Activated effector memory CD4-positive, alpha-beta T cell treated with anti-CD3 and anti-CD28 coated beads, Interleukin-2, amount 50 U/mL, for 16 hours (primary cell): ENCODE measurements around the gene SORCS1.

Experiments used
- DNase-seq: peaks from one replicate; pipeline ENCODE4 v3.0.0-alpha.2; 2020

Gene SORCS1

DNA sequence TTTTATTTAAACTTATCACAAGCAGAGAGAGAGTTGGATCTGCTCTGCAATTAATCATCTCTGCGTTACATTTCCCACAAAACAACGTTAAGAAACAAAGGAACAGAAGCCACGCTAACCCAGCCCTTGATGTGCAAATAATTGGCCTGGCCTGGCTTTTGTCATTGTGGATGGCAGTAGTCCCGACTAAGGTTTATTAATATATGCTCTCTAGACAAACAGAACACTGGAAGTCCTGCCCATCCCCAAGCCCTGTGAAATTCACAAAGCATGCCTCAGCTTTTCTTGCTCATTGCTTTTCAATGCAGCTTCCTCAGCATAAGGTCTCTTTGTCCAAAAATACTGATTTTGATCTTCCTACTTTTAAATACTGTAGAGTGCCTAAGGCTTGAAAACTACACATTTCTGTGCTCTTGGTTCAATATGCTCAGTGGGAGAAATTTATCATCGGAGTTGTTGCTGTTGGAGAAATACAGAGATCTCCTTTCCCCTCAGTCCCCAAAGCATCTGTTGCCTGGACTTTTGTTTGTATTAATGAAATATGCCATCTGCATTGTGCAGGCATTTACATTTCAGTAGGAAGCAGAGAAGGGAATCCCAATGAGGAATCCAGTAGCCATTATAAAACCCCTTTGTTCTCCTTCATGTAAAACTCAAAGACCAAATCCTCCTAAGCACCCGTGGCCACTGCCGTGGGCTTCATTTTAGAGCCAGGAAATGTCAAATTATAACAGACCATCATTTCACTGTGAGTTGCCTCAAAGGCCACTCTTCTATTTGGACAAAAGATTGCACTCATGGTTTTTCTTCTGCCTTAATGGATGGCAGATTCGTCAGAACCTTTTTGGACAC, 61.1 kb downstream of the SORCS1 start:
- no peak for DNase-seq

DNA sequence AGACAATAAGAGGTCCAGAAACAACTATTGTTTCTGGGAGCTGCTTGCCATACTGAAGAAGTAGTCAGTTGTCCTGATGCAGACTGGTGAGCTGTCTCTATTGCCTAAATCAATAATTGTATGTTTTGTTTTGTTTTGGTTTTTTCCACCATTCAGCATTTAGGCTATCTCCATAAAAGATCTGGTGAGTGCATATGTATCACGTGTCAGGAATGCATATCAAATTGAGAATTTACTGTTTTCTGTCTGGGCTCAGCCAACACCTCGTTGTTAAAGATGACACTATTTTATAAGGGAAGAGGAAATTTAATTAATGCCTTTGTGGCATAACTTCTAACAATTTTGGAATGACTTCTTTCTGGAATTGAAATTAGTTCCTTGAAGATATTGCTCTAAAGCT, 66.2 kb downstream of the SORCS1 start:
- DNase-seq: no peak

GRCh38 chr10:107094824-107095522, 69.5 kb downstream of the SORCS1 start:
- no peak for DNase-seq

GRCh38 chr10:107092321-107092720, 72.2 kb downstream of the SORCS1 start:
- DNase-seq: no peak

- DNase-seq: no peak
These were observed 73.4 kb downstream of the SORCS1 start for GRCh38 chr10:107091126-107091525.

DNA sequence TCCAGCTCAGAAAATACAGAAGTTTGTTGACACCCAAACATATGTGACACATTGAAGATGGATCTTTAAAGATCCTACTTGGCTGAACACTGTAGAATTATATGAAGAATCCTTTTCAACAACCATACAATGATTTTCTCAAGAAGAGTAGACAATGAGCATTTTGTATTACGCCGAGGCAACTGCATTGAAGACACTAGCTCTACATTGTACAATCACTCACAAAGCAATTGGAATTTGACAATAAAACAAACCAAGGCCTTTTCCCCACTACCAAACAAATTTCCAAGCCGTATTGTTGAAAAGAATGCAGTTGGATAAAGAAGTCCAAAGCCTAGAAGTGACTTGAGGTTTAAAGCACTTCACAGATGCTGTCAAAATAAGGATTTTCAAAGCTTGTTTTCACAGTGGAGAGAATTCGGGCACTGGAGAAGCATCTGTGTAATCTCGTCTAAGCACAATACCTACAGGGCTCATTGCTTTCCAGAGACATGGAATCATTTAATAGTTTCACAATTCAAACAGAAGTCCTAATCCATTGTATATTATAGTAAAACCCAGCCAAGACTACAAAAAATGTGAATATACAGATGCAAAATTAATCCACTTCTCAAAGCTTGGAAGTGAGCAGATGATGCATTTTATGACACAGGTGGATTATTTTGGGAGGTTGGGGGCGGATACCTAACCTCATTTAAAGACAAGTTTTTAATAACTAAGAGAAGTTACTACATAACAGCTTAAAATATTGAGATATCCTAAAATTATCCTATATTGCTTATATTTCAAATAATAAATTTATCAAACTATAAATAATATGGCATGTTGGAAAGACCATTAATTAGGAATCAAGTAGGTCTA, 78.6 kb downstream of the SORCS1 start:
- DNase-seq: no peak

- DNase-seq: no peak
These were observed 81.0 kb downstream of the SORCS1 start for GRCh38 chr10:107083388-107084009.

DNA sequence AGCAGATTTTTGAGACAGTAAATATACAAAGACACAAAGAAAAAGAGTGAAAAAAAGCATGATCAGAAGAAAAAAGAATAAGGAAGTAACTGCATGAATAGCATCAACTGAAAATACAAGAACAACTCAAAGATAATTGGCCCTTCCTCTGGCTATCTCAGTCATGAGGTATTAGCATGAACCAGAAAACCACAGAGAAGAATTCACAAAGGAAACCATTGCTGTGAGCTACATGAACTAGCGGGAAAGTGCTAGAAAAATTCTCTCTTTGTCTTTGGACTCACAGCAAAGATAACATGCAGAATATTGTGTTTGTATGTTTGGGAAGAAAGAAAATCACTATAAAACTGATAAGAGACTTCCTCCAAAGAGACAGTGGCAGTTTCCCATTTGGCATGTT, 82.9 kb downstream of the SORCS1 start:
- DNase-seq: no peak

- DNase-seq: no peak
These were observed 89.4 kb downstream of the SORCS1 start for GRCh38 chr10:107075117-107075516.

- DNase-seq: no peak
These were observed 91.7 kb downstream of the SORCS1 start for GRCh38 chr10:107072786-107073185.

GRCh38 chr10:107072028-107072427, 92.5 kb downstream of the SORCS1 start:
- no peak for DNase-seq

- no peak for DNase-seq
These were observed 93.2 kb downstream of the SORCS1 start for GRCh38 chr10:107071301-107071700.

DNA sequence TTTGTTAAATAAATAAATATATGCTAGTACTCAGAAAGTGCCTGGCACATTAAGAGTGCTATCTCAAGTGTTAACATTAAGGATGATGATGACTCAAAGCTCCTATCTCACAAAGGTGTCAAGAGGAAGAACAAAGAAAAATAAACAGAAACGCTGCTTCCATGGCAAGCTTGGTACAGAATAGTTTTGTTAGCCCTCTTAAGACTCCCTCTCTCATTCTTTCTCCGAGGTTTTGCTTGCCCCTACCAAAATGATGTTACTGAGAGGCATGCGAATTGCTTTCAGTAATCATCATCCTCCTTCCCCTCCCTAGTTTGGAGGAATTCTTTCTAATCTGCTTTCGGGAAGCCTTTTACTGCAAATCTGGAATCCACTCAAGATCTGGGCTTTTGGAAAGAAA, 96.7 kb downstream of the SORCS1 start:
- no peak for DNase-seq

- DNase-seq: no peak
These were observed 100.4 kb downstream of the SORCS1 start for GRCh38 chr10:107064075-107064474.

GRCh38 chr10:107059872-107060271, 104.6 kb downstream of the SORCS1 start:
- no peak for DNase-seq

GRCh38 chr10:107059068-107059804, 105.3 kb downstream of the SORCS1 start:
- no peak for DNase-seq

DNA sequence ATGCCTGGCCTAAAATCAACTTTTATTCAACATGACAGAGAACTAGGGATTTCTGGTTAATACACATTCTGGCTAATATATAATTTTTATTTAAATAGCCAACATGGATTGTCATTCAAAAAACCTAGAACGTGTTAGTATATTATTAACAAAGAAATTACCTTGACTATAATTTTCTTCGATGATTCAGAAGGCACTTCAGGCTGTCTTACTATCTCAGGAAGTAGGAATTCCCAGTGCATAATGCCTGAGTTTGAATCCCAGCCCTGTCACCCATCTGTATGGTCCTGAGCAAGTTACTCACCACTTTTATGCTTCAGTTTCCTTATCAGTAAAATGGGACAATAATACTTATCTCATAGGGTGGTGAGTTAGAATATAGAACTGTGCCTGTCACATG, 106.2 kb downstream of the SORCS1 start:
- no peak for DNase-seq

DNA sequence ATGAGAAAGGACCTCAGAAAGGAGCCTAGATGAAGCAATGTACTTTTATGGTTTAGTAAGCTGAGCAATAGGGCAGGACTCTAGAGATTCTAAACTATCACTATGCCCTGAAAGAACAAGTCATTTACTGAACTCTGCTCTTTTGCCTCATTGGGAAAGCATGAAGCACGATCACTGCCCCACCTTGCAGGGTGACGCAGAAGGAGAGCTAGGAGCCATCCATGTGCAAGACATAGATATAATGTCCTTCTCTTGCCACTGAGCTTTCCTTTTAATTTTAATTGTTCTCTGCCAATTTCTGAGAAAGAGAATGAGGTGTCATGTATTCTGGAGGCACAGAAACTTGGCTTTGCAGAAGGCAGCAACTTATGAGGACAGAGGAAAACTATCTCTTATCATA, 108.3 kb downstream of the SORCS1 start:
- DNase-seq: no peak

DNA sequence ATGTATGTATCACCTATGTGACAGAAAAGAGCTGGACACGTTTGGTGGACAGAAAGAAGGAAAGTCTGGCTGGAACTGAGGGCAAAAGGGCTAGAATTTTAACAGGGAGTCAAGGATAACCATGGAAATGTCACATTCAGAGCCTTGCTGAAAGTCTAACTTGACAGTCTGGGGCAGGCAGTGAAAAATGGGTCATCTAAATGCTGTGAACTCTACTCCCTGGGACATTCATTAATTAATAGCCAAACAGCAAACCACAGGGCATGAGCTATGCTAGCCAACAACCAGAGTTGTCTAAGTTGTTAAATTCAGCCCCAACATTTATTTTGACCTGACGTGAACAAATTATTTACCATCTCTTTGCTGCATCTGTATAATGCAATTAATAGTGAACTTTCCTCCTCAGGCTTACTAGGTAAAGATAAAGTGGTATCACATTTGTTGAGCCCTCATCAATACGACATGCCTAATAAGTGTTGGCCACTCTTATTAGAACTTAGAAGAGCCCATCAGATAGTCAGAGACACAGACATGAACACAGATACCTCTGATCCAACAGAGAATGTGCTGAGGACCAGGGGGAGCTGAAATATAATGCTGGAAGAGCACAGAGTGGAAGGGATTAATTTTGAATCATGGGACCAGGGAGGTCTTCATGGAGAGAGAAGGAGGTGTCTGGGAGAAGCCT, 109.9 kb downstream of the SORCS1 start:
- no peak for DNase-seq

DNA sequence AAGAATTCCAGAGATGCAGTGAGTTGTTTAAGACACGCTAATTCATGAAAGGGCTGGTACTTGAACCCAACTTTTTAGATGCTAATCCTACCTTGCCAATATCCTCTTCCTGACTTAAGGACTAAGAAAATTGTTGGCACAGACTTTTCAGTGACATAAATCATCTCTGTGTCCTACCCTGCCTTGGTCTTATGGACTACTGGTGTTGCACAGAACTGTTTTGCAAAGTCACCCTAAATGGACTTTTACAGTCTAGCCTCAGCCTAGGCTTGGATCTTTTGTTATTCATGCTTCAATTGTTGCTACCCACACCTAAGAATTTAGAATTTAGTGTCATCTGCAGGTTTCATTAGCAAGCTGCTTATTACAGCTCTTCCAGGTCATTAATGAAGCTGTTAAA, 112.7 kb downstream of the SORCS1 start:
- no peak for DNase-seq

- no peak for DNase-seq
These were observed 121.0 kb downstream of the SORCS1 start for GRCh38 chr10:107043461-107043860.
